CD1c-positive myeloid dendritic cell (primary cell): ENCODE measurements around the gene TCEAL4.

Source experiments
- DNase-seq: peaks from one replicate; pipeline ENCODE4 v3.0.0-alpha.2; 2016; ENCODE audit errors: extremely low spot score

TCEAL4 gene

GRCh38 chrX:103585411-103586313 is at the start of gene TCEAL4:
TCEAL4 (plus strand) TSS chrX:103585515; CDS start chrX:103586676, 1,161 bp downstream.
- peak; percentile 10 for DNase-seq

- no peak for DNase-seq
These were observed 49.2 kb upstream of the TCEAL4 start for GRCh38 chrX:103536071-103536470.

GRCh38 chrX:103536732-103537131 is 48.6 kb upstream of the TCEAL4 start:
- DNase-seq = no peak

DNA sequence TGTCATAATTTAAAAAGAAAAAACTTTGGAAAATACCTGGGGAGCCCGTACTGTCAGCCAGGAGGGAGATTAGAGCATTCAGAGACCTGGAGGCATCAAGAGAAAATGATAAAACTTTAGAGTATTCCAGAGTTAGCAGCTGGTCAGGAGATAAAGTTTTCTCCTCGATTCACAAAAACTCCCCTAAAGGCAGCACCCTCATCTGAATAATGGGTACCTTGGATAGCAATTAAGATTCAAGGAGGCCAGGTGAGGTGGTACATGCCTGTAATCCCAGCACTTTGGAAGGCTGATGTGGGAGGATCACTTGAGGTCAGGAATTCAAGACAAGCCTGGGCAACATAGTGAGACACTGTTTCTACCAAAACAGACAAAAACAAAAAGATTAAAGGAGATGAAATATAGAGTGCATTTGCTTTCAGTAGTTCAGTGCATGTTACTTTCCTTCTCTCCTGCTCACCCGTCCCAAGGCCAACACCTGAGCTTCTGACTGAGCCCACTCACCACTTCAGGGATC is 47.4 kb upstream of the TCEAL4 start:
- no peak for DNase-seq

GRCh38 chrX:103538728-103539127 is 46.6 kb upstream of the TCEAL4 start:
- no peak for DNase-seq

GRCh38 chrX:103539695-103540094 is 45.6 kb upstream of the TCEAL4 start:
- no peak for DNase-seq

DNA sequence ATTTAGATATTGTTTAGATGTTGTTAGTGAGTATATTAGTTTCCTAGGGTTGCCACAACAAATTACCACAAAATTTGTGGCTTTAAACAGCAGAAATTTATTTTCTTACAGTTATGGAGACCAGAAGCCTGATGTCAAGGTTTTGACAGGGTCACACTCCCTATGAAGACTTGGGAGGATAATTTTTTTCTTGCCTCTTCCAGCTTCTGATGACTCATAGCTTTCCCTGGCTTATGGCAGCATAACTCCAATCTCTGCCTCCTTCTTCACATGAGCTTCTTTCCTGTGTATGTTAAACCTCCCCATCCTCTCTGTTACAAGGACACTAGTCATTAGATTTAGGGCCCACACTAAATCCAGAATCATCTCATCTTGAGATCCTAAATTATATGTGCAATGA is 45.2 kb upstream of the TCEAL4 start:
- DNase-seq = no peak

- DNase-seq = no peak
These were observed 35.4 kb upstream of the TCEAL4 start for GRCh38 chrX:103549916-103550315.

GRCh38 chrX:103550415-103551051 is 34.8 kb upstream of the TCEAL4 start:
- no peak for DNase-seq

DNA sequence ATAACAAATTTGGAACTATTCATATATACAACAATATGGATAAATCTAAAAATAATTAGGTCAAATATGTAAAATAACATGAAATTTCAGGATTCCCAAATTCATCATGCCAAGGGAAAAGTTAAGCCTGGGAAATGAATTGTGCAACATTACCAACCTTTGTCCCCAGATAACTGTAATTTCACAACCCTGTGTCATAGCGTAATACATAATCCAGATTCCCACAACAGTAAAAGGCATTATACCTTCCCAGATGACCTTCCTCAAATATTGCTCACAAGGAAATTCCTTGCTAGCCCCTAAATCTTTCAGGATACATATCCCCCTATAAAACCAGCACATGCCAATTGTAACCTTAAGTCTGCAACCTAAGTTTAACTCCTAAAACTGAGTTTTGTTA is 33.1 kb upstream of the TCEAL4 start:
- DNase-seq = no peak

DNA sequence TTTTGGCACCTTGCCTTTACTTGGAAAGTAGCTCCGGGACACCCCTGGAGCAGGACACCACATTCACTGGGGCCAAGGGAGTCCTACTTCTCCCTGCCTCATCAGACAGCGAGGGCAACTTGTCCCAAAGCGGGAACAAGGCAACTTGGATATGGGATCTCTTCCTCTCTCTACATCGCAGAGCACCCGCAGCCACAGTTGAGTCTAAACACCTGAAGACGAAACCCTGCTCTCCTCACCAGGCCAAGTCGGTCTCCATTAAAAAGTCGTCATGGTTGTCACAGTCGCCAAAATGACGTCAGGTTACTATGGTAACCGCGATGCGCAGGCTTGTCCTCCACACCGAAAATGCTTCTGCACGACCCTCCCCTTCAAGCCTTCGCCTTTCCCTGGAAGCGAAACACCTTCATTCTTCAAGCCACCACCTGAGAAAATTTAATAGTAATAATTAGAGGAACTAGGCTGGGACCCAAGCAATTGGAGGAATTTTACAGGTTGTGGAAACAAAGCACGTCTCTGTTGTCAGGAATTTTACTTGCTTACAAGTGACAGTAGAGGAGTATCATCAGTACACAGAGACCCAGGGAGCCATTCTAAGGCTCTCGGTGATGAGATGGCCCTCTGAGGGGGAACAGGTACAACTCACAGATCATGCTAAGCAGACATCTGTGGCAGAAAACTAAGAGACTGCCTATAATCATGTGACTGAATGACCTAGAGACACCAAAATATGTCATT is 30.5 kb upstream of the TCEAL4 start:
- peak; percentile 54 for DNase-seq

- no peak for DNase-seq
These were observed 28.2 kb upstream of the TCEAL4 start for GRCh38 chrX:103556963-103557612.

DNA sequence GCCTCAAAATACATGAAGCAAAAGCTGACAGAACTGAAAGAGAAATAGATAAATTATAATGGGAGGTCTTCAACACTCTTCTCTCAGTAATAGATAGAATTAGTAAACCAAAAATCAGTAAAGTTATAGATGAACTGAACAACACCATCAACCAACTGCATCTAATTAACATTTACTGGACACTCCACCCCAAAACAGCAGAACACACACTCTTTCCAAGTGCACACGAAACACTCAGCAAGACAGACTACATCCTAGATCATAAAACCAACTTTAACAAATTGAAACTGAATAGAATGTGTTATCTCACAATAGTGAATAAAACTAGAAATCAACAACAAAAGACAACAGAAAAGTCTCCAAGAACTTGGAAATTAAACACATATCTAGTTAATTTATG is 25.1 kb upstream of the TCEAL4 start:
- DNase-seq = no peak

DNA sequence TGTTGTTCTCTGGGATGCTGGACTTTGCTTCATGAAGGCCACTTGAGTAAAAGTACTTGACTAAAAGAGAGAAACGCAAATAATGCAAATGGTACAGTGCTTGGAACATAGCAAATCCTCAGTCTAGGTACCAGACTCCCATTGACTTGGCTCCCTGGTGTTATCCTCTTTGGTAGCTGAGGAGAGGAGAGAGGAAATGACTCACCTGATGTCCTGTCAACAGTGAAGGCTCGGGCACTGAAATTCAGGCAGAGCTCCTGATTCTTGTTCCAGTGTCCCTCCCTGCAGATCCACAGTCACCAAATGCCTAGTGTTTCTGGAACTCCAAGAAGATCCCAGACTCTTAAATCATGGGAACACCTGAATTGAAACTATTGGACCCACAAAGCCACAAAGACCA is 22.5 kb upstream of the TCEAL4 start:
- DNase-seq = no peak

DNA sequence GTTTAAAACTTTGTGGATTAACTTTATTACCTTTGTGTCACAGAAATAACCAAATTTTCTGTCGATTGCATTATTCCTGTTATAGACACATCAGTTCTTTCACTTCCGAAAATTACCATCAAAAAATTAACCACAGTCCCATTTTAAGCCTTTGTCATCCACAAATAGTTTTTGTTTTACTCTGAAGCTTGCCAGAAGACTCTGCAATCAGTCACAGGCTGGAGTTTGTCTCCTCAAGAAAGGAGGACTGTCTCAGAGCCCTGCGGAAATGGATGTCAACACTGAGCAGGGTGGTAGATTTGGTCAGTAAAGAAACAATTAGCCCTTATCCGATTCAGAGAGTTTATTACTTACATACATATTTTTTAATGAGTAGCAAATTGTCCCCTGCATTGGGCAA is 20.1 kb upstream of the TCEAL4 start:
- no peak for DNase-seq

- DNase-seq = no peak
These were observed 19.6 kb upstream of the TCEAL4 start for GRCh38 chrX:103565752-103566151.

DNA sequence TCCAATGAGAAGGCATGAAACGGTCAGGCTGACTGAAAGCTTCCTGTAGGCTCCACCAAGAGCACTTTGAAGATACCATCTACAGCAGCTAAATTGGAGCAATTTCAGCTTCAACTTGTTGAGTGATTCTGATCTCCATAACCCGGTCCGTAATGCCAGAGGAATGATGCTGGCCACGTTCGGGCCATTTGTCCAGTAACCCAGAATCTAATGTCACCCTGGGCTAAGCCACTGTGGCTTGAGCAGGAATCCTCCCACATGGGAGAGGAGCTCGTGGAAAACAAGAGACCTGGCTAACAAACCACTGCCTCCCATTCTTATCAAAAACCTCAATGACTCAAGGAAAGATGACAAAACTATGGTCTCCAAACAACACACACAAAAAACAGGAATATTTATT is 14.2 kb upstream of the TCEAL4 start:
- no peak for DNase-seq

DNA sequence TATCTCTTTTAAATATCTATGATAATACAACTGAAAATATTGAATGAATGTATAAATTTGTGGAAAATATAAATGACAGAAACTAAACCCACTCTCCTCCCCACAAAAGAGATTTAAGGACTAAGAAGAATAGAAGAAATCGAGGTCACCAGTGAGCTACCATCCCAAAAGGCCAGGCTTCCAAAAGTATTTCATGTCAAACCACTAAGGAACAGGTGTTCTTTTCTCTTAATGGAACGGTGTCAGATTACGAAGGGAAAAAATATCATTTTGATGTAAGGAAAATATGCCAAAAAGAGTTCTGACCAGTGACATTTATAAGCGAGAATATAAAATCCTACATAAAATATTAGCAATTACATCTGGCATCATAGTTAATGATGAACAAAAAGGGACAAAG is 13.6 kb upstream of the TCEAL4 start:
- no peak for DNase-seq

GRCh38 chrX:103573202-103573601 is 12.1 kb upstream of the TCEAL4 start:
- no peak for DNase-seq

- DNase-seq = no peak
These were observed 719 bp upstream of the TCEAL4 start for GRCh38 chrX:103584596-103584995.

DNA sequence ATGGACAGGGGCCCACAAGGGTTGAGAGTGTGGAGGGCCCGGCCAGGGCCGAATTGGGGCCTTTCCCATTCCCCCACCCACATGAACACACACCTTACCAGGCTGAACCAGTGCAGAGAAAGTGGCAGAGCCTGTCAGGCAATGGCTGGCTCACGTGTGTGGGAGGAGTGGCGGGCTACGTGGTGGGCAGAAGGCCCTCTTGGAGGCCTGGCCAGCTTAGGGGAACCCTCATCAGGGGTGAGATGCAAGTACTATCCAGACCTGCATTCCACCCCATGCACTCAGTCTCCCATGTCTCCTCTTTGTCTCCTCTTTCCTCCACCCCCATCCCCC is 965 bp downstream of the TCEAL4 start:
- DNase-seq = no peak

GRCh38 chrX:103586659-103587058 is 1.3 kb downstream of the TCEAL4 start:
- DNase-seq = no peak
